Measurements from ENCODE around the gene PLAAT1. TPM values are rescaled to one million over a fixed set of nuclear protein-coding genes. Genes with fewer than 3 reads are reported as not detected.

Gene PLAAT1
- not detected for total RNA-seq
- polyA plus RNA-seq, result not detected
- total RNA-seq, result 0 reads per million in 6 experiments

DNA sequence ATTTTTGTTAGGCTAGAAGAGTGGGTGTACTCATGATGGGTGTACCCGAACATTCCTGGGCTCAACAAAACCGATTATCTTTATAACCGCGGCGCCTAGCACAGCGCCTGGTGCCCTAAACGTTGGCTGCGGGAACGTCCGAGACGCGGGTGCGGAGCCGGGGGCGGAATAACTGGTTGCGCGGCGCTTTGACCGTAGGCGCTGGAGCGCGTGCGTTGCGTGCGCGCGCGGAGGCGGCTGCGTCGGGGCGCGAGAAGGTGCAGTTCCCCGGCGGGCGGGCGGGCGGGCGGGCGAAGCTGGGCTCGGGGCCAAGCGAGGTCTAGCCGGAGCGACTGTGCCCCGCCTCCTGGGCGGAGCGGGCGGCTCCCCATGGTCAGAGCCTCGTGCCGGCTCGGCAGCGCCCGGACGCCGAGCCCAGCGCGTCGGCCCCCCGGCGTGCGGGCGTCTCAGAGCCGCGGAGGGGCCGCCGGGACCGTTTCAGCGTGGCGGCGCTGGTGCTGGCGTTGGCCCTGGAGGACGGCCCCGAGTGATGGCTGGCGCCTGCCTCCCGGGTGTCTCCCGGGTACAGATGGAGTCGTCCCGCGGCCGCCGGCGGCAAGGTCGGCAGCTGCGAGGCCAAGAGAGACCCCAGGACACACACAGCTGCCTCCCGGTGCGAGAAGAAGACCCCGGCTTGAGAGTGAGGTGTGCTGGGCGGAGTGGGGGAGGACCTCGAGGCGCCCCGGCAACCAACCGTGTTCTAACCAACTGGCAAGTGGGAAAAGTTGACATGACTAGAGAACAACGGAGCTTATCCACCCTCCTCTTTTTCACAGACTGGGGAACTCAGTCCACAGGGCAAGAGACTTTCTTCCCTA lies at the start of gene PLAAT1:
Gene PLAAT1, plus strand, starts transcription at position 373 of the 857 bp plus-strand sequence. CDS start 14,429 bp downstream, outside the sequence.
- peaks cover 0 to 4% (median 0%) of the 10 kb centered on the region in 3 donors for H3K36me3 Mint-ChIP-seq
- H3K9me3 Mint-ChIP-seq, result peaks cover 0 to 12% (median 4%) of the 10 kb centered on the region in 9 donors
- no peak within 1 kb of the TSS for H3K27ac Mint-ChIP-seq
- no peak for ATAC-seq
- DNase-seq, result no peak
- peak within 1 kb of the TSS in 7 of 10 donors; percentile 15 to 64 (median 52) for H3K4me3 Mint-ChIP-seq
- H3K27me3 Mint-ChIP-seq, result peaks cover 31 to 56% (median 41%) of the 10 kb centered on the region in 5 donors
- POLR2A ChIA-PET, result no interaction called here
- H3K4me1 Mint-ChIP-seq, result peaks cover 0 to 8% (median 3%) of the 10 kb centered on the region in 4 donors

GRCh38 chr3:193194371-193194770 lies 46.7 kb upstream of the PLAAT1 start:
- Mint-ChIP-seq H3K27me3 (peaks cover 0 to 8% (median 0%) of the 10 kb centered on the region in 5 donors), H3K4me3 (no peak overlapping the region), H3K4me1 (no peaks in the 10 kb centered on the region), H3K27ac (no peak overlapping the region), H3K9me3 (peaks cover 0 to 3% (median 0%) of the 10 kb centered on the region in 9 donors), H3K36me3 (no peaks in the 10 kb centered on the region)
- ATAC-seq (no peak), DNase-seq (no peak)
- POLR2A ChIA-PET, result no interaction called here

GRCh38 chr3:193196746-193197145 lies 44.3 kb upstream of the PLAAT1 start:
- DNase-seq (no peak), ATAC-seq (no peak)
- no peak overlapping the region for H3K4me3 Mint-ChIP-seq
- POLR2A ChIA-PET, result no interaction called here
- no peaks in the 10 kb centered on the region for H3K4me1 Mint-ChIP-seq
- peaks cover 0 to 3% (median 0%) of the 10 kb centered on the region in 9 donors for H3K9me3 Mint-ChIP-seq
- H3K27me3 Mint-ChIP-seq, result peaks cover 0 to 5% (median 0%) of the 10 kb centered on the region in 5 donors
- no peak overlapping the region for H3K27ac Mint-ChIP-seq
- H3K36me3 Mint-ChIP-seq, result no peaks in the 10 kb centered on the region

DNA sequence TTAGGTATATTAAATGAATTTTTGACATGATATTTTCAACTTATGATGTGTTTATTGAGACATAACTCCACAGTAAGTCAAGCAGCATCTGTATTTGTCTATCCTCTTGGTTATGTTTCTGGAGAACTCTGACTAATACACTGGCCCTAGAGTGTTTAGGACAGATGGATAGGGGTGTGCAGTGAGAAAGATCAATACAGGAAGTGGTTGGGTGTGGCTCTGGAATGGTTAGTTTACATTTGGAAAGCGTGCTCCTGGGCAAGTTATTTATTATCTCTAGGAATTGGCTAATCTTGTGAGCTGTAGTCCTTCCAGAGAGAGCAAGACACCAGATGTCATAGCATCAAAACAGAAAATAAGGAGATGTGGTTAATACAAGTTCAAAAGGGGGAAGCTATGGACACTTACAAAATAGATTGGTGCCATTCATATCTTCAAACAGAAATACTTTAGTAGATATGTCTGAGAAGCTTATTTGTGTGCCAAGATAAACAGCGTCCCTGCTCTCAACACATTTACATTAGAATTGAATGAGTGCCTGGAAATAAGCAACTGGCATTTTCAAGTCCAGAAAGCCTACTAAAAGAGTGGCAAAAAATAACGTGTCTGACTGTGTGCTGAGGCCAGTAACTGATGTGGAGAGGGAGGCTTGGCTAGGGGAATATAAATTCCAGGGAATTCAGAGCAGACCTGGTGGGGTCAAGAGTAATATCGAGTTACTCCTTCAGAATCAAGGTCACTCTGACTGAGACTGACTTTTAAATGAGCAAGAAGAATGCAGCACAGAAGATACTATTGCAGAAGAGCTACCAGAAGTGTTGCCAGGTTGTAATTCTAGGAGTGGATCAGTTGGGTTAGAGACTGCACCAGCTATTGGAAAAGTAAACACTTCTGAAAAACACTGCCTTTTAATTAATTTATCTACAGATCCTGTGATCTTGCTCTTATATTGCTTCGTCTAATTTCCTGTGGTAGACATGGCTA lies 33.4 kb upstream of the PLAAT1 start:
- Mint-ChIP-seq H3K27ac (no peak overlapping the region), H3K9me3 (peaks cover 0 to 12% (median 0%) of the 10 kb centered on the region in 9 donors), H3K27me3 (peaks cover 0 to 36% (median 2%) of the 10 kb centered on the region in 5 donors), H3K4me1 (no peaks in the 10 kb centered on the region), H3K4me3 (no peak overlapping the region), H3K36me3 (no peaks in the 10 kb centered on the region)
- no peak for ATAC-seq
- DNase-seq, result no peak
- POLR2A ChIA-PET, result no interaction called here

GRCh38 chr3:193210618-193211017 lies 30.4 kb upstream of the PLAAT1 start:
- Mint-ChIP-seq H3K9me3 (peaks cover 0 to 12% (median 0%) of the 10 kb centered on the region in 9 donors), H3K36me3 (no peaks in the 10 kb centered on the region), H3K27me3 (peaks cover 0 to 50% (median 7%) of the 10 kb centered on the region in 5 donors), H3K27ac (no peak overlapping the region), H3K4me3 (no peak overlapping the region), H3K4me1 (no peaks in the 10 kb centered on the region)
- POLR2A ChIA-PET, result no interaction called here
- DNase-seq, result no peak
- ATAC-seq, result no peak

DNA sequence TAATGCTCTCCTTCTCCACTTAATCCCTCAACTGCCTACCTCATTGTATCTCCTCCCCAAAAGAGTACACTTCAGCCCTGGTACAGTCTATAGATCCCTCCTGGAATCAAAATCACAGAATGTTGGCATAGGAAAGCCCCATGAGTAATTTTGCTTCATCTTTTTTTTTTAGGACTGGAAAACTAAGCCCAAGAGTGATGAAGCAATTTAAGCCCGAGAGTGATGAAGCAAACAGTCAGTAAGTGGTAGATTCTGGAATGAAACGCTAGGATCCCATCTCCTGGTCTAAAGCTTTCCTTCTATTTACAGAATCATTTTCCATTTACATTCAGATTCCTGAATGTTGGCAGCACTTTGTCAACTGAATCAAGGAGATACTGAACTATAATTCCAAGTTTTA lies 29.8 kb upstream of the PLAAT1 start:
- no peaks in the 10 kb centered on the region for H3K36me3 Mint-ChIP-seq
- peaks cover 0 to 12% (median 0%) of the 10 kb centered on the region in 9 donors for H3K9me3 Mint-ChIP-seq
- H3K4me3 Mint-ChIP-seq, result no peak overlapping the region
- DNase-seq, result no peak
- H3K27ac Mint-ChIP-seq, result no peak overlapping the region
- POLR2A ChIA-PET, result no interaction called here
- peaks cover 0 to 52% (median 7%) of the 10 kb centered on the region in 5 donors for H3K27me3 Mint-ChIP-seq
- H3K4me1 Mint-ChIP-seq, result no peaks in the 10 kb centered on the region
- ATAC-seq, result no peak

DNA sequence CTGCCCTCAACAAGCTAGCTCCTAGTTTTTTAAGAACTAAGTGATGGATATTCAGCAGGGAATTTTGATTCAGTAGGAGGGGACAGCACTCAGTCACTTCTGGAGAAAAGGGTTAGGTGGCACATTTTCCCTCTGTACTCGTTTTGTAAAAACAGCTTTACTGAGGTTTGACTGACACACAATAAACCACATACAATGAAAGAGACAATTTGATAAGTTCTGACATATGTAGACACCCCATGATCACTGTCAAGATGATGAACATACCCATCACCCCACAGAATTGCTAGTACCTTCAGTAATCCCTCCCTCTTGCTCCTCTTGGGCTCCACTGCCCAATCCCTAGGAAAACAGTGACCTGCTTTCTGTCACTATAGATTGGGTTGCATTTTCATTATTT lies 29.0 kb upstream of the PLAAT1 start:
- Mint-ChIP-seq H3K4me3 (no peak overlapping the region), H3K9me3 (peaks cover 0 to 10% (median 0%) of the 10 kb centered on the region in 9 donors), H3K27ac (no peak overlapping the region), H3K36me3 (no peaks in the 10 kb centered on the region), H3K27me3 (peaks cover 0 to 50% (median 7%) of the 10 kb centered on the region in 5 donors), H3K4me1 (no peaks in the 10 kb centered on the region)
- ATAC-seq (no peak), DNase-seq (no peak)
- POLR2A ChIA-PET, result no interaction called here

GRCh38 chr3:193212844-193213243 lies 28.2 kb upstream of the PLAAT1 start:
- ATAC-seq (no peak), DNase-seq (no peak)
- no peak overlapping the region for H3K4me3 Mint-ChIP-seq
- peaks cover 0 to 41% (median 6%) of the 10 kb centered on the region in 5 donors for H3K27me3 Mint-ChIP-seq
- no peak overlapping the region for H3K27ac Mint-ChIP-seq
- H3K9me3 Mint-ChIP-seq, result peaks cover 0 to 2% (median 0%) of the 10 kb centered on the region in 9 donors
- H3K4me1 Mint-ChIP-seq, result no peaks in the 10 kb centered on the region
- no peaks in the 10 kb centered on the region for H3K36me3 Mint-ChIP-seq
- POLR2A ChIA-PET, result no interaction called here

DNA sequence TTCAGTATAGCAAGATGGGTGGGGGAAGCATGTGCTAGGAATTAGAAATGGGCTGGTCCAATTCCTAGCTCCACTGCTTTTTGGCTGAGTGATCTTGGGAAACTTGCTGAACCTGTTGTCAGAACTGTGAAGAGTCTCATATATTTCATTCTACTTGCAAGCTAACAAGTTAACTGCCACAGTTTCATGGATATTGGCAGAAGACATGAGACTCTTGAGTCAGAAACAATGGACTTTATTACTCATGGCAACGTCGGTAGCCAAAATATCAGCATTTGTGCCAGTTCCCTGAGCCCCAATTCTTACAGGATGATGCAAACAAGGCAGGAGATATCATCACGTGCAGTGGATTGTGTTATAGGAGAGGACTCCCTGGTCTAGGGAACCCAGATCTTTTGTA lies 26.6 kb upstream of the PLAAT1 start:
- H3K36me3 Mint-ChIP-seq, result no peaks in the 10 kb centered on the region
- H3K4me3 Mint-ChIP-seq, result no peak overlapping the region
- peaks cover 0 to 2% (median 0%) of the 10 kb centered on the region in 9 donors for H3K9me3 Mint-ChIP-seq
- H3K27me3 Mint-ChIP-seq, result peaks cover 0 to 30% (median 6%) of the 10 kb centered on the region in 5 donors
- DNase-seq (no peak), ATAC-seq (no peak)
- H3K27ac Mint-ChIP-seq, result no peak overlapping the region
- POLR2A ChIA-PET, result no interaction called here
- H3K4me1 Mint-ChIP-seq, result no peaks in the 10 kb centered on the region

- H3K27ac Mint-ChIP-seq, result no peak overlapping the region
- ATAC-seq (no peak), DNase-seq (no peak)
- H3K4me1 Mint-ChIP-seq, result no peaks in the 10 kb centered on the region
- POLR2A ChIA-PET, result no interaction called here
- peaks cover 2 to 45% (median 9%) of the 10 kb centered on the region in 5 donors for H3K27me3 Mint-ChIP-seq
- H3K36me3 Mint-ChIP-seq, result no peaks in the 10 kb centered on the region
- H3K4me3 Mint-ChIP-seq, result no peak overlapping the region
- H3K9me3 Mint-ChIP-seq, result peaks cover 0 to 3% (median 0%) of the 10 kb centered on the region in 9 donors
Observed at GRCh38 chr3:193225302-193226125, 15.5 kb upstream of the PLAAT1 start.

GRCh38 chr3:193228206-193228605 lies 12.8 kb upstream of the PLAAT1 start:
- POLR2A ChIA-PET, result no interaction called here
- no peak overlapping the region for H3K27ac Mint-ChIP-seq
- no peaks in the 10 kb centered on the region for H3K4me1 Mint-ChIP-seq
- no peak overlapping the region for H3K4me3 Mint-ChIP-seq
- H3K36me3 Mint-ChIP-seq, result no peaks in the 10 kb centered on the region
- DNase-seq (no peak), ATAC-seq (no peak)
- H3K9me3 Mint-ChIP-seq, result peaks cover 0 to 3% (median 0%) of the 10 kb centered on the region in 9 donors
- H3K27me3 Mint-ChIP-seq, result peaks cover 2 to 45% (median 9%) of the 10 kb centered on the region in 5 donors

DNA sequence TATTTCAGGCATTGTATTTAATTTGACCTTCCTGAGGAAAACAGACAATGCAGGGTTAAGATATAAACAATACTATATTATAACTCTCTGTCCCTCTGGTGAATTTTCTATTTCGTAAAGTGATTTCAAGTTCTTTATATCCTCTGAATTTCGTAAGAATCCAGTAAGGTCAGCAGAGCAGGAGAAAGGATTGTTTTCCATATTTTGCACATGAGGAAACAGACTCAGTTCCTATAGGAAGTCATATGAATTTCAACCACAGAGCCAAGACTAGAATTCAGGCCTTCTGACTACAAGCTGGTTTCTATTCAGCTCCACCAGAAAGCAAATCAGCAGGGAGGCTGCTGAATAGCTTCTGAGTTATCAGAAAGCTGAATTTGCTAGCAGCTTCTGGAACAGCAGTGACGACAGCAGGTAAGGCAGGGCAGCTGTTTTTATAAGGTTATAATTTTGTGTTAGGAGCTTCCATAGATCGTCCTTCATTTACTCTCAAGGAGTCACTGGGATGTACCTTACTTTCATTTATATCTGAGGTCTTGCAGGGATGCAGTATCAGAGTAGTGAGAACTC lies 11.1 kb upstream of the PLAAT1 start:
- no peak for DNase-seq
- H3K27me3 Mint-ChIP-seq, result peaks cover 4 to 37% (median 9%) of the 10 kb centered on the region in 5 donors

More for the DNA sequence above, 11.1 kb upstream of the PLAAT1 start:
- Mint-ChIP-seq H3K27ac (no peak overlapping the region), H3K9me3 (peaks cover 0 to 3% (median 0%) of the 10 kb centered on the region in 9 donors), H3K4me1 (no peaks in the 10 kb centered on the region), H3K4me3 (no peak overlapping the region), H3K36me3 (no peaks in the 10 kb centered on the region)
- no peak for ATAC-seq
- POLR2A ChIA-PET, result no interaction called here
